Measurements from ENCODE around the gene OBP2A.
"Not testable (repeated sequence)": the region's sequence is repeated elsewhere in the genome, so short reads cannot be mapped to it uniquely, and the experiment has no call there.

DNA sequence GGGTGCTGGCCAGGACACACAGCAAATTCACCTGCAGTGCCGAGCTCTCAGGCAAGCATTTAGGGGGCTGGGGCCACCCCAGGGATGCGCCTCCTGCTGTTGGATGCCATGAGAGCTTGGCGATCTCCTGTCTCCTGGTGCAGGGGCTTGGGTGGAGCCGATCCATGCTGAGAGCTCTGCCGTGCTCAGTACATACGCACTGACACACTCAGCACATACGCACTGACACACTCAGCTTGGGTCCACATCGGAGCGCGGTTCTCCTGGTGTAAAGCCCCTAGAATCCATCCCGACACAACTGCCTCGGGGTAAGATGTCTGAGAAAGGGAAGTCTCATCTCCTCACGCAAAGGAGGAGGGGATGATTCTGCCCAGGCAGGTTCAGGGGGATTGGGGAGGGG, 10.3 kb upstream of the OBP2A start:
- TF ChIP-seq, protein P1, sequence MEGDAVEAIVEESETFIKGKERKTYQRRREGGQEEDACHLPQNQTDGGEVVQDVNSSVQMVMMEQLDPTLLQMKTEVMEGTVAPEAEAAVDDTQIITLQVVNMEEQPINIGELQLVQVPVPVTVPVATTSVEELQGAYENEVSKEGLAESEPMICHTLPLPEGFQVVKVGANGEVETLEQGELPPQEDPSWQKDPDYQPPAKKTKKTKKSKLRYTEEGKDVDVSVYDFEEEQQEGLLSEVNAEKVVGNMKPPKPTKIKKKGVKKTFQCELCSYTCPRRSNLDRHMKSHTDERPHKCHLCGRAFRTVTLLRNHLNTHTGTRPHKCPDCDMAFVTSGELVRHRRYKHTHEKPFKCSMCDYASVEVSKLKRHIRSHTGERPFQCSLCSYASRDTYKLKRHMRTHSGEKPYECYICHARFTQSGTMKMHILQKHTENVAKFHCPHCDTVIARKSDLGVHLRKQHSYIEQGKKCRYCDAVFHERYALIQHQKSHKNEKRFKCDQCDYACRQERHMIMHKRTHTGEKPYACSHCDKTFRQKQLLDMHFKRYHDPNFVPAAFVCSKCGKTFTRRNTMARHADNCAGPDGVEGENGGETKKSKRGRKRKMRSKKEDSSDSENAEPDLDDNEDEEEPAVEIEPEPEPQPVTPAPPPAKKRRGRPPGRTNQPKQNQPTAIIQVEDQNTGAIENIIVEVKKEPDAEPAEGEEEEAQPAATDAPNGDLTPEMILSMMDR (optimal IDR thresholded peaks at IDR 0.05 in 1 of 3, IDR thresholded peaks at IDR 0.05 in 1 of 3, conservative IDR thresholded peaks at IDR 0.05 in 1 of 3; ENCODE audit: extremely low read depth in 1 of 3, insufficient read depth in 2 of 3, low read length in 3 of 3), result not testable (repeated sequence)
- not testable (repeated sequence) for TF ChIP-seq EZH2 (IDR thresholded peaks at IDR 0.05; ENCODE audit: low read length)
